Measurements from ENCODE around the gene SIGLEC9. TPM values are rescaled to one million over a fixed set of nuclear protein-coding genes. Genes with fewer than 3 reads are reported as not detected.

Gene SIGLEC9
- total RNA-seq, 4 donors from 2014 or later: 0.51 to 2.6 (median 1.7) TPM

GRCh38 chr19:51148580-51148979 lies 23.9 kb downstream of the SIGLEC9 start:
- DNase-seq: no peak
- intact Hi-C loops (cut with DNase I; ENCODE audit: low total_unique reads): no loop called here
- Histone ChIP-seq H3K27me3 (no peaks in the 10 kb centered on the region), H3K4me1 (no peaks in the 10 kb centered on the region), H3K9me3 (no peaks in the 10 kb centered on the region), H3K4me3 (no peak overlapping the region), H3K36me3 (no peaks in the 10 kb centered on the region), H3K27ac (no peak overlapping the region)
- TF ChIP-seq POLR2A (IDR thresholded peaks at IDR 0.05) (no peak), CTCF (IDR thresholded peaks at IDR 0.05) (no peak)

- H3K36me3 ChIP-seq: no peaks in the 10 kb centered on the region
- intact Hi-C loops (cut with DNase I; ENCODE audit: low total_unique reads): loop anchor here (10.0 kb wide), 1 partner anchor 126 kb away; the partner anchor contains the start of gene KLK11
- no peak overlapping the region for H3K27ac ChIP-seq
- TF ChIP-seq POLR2A (IDR thresholded peaks at IDR 0.05) (no peak), CTCF (IDR thresholded peaks at IDR 0.05) (no peak)
- H3K9me3 ChIP-seq: no peaks in the 10 kb centered on the region
- H3K4me3 ChIP-seq: no peak overlapping the region
- no peak for DNase-seq
- H3K4me1 ChIP-seq: no peaks in the 10 kb centered on the region
- no peaks in the 10 kb centered on the region for H3K27me3 ChIP-seq
Measured at GRCh38 chr19:51150627-51151026, 25.9 kb downstream of the SIGLEC9 start.

GRCh38 chr19:51156710-51157109 lies 32.0 kb downstream of the SIGLEC9 start:
- DNase-seq: no peak
- no peak overlapping the region for H3K4me3 ChIP-seq
- intact Hi-C loops (cut with DNase I; ENCODE audit: low total_unique reads): loop anchor here (10.0 kb wide), 1 partner anchor 132 kb away; the partner anchor contains the start of gene KLK11
- H3K4me1 ChIP-seq: no peaks in the 10 kb centered on the region
- H3K27me3 ChIP-seq: no peaks in the 10 kb centered on the region
- no peaks in the 10 kb centered on the region for H3K9me3 ChIP-seq
- no peaks in the 10 kb centered on the region for H3K36me3 ChIP-seq
- TF ChIP-seq CTCF (IDR thresholded peaks at IDR 0.05) (no peak), POLR2A (IDR thresholded peaks at IDR 0.05) (no peak)
- H3K27ac ChIP-seq: no peak overlapping the region

- no peaks in the 10 kb centered on the region for H3K36me3 ChIP-seq
- H3K4me3 ChIP-seq: no peak overlapping the region
- TF ChIP-seq CTCF (IDR thresholded peaks at IDR 0.05): no peak
- TF ChIP-seq POLR2A (IDR thresholded peaks at IDR 0.05): no peak
- intact Hi-C loops (cut with DNase I; ENCODE audit: low total_unique reads): loop anchor here (10.0 kb wide), 1 partner anchor 132 kb away; the partner anchor contains the start of gene KLK11
- DNase-seq: no peak
- H3K27me3 ChIP-seq: no peaks in the 10 kb centered on the region
- no peaks in the 10 kb centered on the region for H3K4me1 ChIP-seq
- no peaks in the 10 kb centered on the region for H3K9me3 ChIP-seq
- no peak overlapping the region for H3K27ac ChIP-seq
Measured at GRCh38 chr19:51157265-51157664, 32.6 kb downstream of the SIGLEC9 start.

GRCh38 chr19:51158474-51159129 lies 33.9 kb downstream of the SIGLEC9 start:
- Histone ChIP-seq H3K36me3 (no peaks in the 10 kb centered on the region), H3K4me1 (no peaks in the 10 kb centered on the region), H3K27ac (no peak overlapping the region), H3K27me3 (no peaks in the 10 kb centered on the region), H3K9me3 (no peaks in the 10 kb centered on the region), H3K4me3 (no peak overlapping the region)
- no peak for TF ChIP-seq POLR2A (IDR thresholded peaks at IDR 0.05)
- TF ChIP-seq CTCF (IDR thresholded peaks at IDR 0.05): peak in 3 of 4 experiments; percentile 3 to 26 (median 10)
- intact Hi-C loops (cut with DNase I; ENCODE audit: low total_unique reads): loop anchor here (10.0 kb wide), 1 partner anchor 134 kb away; the partner anchor contains the start of gene KLK11
- no peak for DNase-seq
